Measurements from ENCODE around the gene SIAH2.

DNA sequence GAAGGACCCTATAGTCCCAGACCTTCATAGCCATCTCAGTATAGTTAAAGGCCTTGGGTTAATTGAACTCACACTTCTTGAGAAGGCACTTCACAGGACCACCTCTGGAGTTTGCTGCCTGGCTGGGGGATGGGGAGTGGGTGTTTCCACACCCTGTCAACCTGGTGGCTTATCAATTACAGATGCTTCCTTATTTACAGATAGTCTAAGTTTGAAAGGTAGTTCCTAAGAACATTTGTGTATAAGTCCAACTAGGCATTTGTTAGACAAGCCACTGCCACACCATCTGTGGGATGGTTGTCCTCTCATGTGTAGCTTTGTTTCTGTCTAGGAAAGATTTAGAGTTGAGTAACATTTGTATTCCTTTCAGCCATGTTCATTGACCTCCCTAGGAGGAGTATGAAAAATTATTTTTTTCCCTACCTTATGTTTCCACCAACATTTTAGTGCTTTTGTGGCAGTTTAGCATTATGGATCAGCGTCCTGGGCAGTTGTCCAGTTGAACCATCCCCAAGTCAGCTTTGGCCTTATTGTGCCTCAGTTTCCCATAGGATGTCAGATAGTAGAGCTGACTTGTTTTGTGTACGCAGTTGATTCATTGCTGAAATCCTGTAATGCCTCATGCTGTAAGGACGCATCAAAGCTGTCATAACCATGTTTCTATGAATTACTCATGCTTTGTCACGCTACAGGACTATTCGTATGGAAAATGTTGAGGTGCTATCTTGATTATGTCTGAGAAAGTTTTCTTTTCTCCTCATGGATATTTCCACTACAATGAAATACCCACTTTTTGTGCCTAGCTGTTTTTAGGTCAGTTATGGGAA lies 21.2 kb upstream of the SIAH2 start:
- no peak for TF ChIP-seq POLR2AphosphoS5 (IDR thresholded peaks at IDR 0.05; ENCODE audit: low read depth, low read length)
- TF ChIP-seq POLR2A (IDR thresholded peaks at IDR 0.05; ENCODE audit: low read depth, low read length): no peak
- TF ChIP-seq TAF1 (IDR thresholded peaks at IDR 0.05; ENCODE audit: borderline replicate concordance, low read depth, low read length): no peak

All from GM12892 (cell line).